ENCODE results near the gene FOXF1.

Gene FOXF1

DNA sequence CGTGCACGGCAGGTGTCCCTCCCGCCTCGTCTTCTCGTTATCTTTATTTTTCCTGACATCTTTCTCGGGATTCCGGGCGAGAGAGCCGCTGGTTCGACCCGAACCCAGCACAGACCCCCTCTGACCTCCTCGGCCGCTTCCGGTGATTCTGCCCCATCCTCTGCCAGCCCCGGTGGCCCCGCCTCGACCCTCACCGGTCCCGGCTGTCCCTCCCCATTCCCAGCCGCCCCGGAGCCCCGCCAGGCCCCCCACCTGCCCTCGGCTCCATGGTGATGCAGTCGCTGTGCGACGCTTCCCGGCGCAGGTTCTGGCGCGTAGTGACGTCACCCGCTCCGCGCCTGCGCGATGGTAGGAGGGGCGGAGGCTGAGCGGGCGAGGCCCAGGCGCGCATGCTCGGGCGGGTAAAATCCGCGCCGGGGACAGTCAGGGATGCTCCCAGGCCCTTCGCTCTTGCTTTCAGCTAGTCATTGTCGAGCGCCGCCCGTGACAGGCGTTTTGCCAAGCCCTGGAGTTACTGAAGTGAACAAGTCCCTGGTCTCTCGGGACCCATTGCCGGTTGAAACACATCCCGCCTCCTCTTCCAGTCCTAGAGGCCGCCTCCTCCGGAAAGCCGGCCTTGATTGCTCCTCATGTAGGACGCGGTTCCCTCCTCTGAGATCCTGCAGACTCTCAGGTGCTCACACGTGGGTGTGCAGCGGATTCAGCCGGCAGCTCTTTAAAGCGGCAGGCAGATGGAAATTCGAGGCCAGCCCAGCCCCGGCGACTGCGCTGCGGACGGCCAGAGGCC is 44.8 kb downstream of the FOXF1 start, which contains the start of gene MTHFSD:
TSS of gene MTHFSD (minus strand) at position 319 of the 787 bp plus-strand sequence. CDS start at position 268, 51 bp downstream.
- TF ChIP-seq, protein P1, sequence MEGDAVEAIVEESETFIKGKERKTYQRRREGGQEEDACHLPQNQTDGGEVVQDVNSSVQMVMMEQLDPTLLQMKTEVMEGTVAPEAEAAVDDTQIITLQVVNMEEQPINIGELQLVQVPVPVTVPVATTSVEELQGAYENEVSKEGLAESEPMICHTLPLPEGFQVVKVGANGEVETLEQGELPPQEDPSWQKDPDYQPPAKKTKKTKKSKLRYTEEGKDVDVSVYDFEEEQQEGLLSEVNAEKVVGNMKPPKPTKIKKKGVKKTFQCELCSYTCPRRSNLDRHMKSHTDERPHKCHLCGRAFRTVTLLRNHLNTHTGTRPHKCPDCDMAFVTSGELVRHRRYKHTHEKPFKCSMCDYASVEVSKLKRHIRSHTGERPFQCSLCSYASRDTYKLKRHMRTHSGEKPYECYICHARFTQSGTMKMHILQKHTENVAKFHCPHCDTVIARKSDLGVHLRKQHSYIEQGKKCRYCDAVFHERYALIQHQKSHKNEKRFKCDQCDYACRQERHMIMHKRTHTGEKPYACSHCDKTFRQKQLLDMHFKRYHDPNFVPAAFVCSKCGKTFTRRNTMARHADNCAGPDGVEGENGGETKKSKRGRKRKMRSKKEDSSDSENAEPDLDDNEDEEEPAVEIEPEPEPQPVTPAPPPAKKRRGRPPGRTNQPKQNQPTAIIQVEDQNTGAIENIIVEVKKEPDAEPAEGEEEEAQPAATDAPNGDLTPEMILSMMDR (IDR thresholded peaks at IDR 0.05; ENCODE audit: low read depth, low read length) = no peak
- H3K4me3 ChIP-seq (ENCODE audit: low read depth, low read length) = peak within 1 kb of the TSS; percentile 97
- H3K4me1 ChIP-seq = no peaks in the 10 kb centered on the region; the same call in 1 of the 2 replicates
- DNase-seq = peak; percentile 95
- H3K9me3 ChIP-seq = 0 out of 2 replicates have a peak, but pooled peaks cover 2% of the 10 kb centered on the region
- peaks cover 3% of the 10 kb centered on the region; the same call in 1 of the 2 replicates for H3K36me3 ChIP-seq
- no peaks in the 10 kb centered on the region for H3K27me3 ChIP-seq

DNA sequence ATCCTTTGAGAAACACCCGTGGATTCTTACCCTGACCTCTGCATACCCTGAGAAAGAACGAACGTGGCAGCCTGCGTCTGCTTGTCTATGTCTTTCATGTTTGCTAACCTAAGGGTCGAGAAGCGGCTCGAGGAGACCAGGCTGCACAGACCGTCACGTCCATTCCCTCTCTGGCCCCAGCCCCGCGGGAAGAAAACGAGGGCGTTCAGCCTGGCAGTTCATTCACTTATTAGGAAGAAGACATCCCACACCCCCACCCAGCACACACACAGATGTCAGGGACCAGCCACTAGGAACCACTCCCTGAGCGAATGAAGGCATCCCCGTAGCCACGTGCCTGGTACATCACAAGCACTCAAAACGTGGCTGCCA is 45.4 kb downstream of the FOXF1 start:
- Histone ChIP-seq H3K4me1 (no peaks in the 10 kb centered on the region; the same call in 1 of the 2 replicates), H3K4me3 (ENCODE audit: low read depth, low read length) (peak overlapping the region; percentile 97), H3K9me3 (0 out of 2 replicates have a peak, but pooled peaks cover 2% of the 10 kb centered on the region), H3K36me3 (peaks cover 3% of the 10 kb centered on the region; the same call in 1 of the 2 replicates), H3K27me3 (no peaks in the 10 kb centered on the region)
- TF ChIP-seq, protein P1 (IDR thresholded peaks at IDR 0.05; ENCODE audit: low read depth, low read length) = no peak
- no peak for DNase-seq

DNA sequence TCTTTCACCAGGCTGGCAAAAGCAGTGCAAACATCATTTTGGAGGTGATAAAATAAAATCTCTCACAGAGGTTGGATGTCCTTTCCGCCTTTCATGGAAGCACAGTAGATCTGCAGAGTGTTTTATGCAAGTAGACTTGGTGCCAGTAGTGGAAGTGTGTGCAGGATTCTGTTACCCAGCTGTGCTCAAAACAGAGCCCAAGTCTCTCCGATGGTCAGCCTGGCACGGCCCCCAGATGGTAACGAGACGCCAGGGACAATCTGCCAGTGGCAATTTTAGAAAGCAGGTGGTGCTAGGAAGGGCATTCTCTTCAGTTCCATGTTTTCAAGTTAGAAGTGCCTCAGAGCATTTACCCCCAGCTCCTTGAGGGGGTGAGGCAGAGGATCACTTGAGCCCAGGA is 46.2 kb downstream of the FOXF1 start:
- Histone ChIP-seq H3K9me3 (0 out of 2 replicates have a peak, but pooled peaks cover 2% of the 10 kb centered on the region), H3K27me3 (no peaks in the 10 kb centered on the region), H3K36me3 (peaks cover 3% of the 10 kb centered on the region; the same call in 1 of the 2 replicates), H3K4me3 (ENCODE audit: low read depth, low read length) (no peak overlapping the region), H3K4me1 (no peaks in the 10 kb centered on the region; the same call in 1 of the 2 replicates)
- DNase-seq = no peak
- TF ChIP-seq, protein P1 (IDR thresholded peaks at IDR 0.05; ENCODE audit: low read depth, low read length) = no peak

DNA sequence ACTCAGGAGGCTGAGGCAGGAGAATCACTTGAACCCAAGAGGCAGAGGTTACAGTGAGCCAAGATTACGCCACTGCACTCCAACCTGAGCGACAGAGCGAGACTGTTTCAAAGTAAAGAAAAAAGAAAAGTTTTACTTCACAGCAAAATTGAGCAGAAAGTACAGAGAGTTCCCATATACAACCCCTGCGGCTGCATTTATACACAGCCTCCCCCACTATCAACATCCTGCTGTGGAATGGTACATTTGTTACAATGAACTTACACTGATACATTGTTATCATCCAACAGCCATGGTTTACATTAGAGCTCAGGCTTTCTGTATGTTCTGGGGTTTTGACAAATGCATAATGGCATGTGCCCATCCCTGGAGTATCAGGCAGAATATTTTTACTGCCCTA is 47.3 kb downstream of the FOXF1 start:
- Histone ChIP-seq H3K9me3 (0 out of 2 replicates have a peak, but pooled peaks cover 2% of the 10 kb centered on the region), H3K36me3 (peaks cover 3% of the 10 kb centered on the region; the same call in 1 of the 2 replicates), H3K4me3 (ENCODE audit: low read depth, low read length) (no peak overlapping the region), H3K27me3 (peaks cover 2% of the 10 kb centered on the region), H3K4me1 (no peaks in the 10 kb centered on the region; the same call in 1 of the 2 replicates)
- no peak for DNase-seq
- TF ChIP-seq, protein P1 (IDR thresholded peaks at IDR 0.05; ENCODE audit: low read depth, low read length) = no peak

DNA sequence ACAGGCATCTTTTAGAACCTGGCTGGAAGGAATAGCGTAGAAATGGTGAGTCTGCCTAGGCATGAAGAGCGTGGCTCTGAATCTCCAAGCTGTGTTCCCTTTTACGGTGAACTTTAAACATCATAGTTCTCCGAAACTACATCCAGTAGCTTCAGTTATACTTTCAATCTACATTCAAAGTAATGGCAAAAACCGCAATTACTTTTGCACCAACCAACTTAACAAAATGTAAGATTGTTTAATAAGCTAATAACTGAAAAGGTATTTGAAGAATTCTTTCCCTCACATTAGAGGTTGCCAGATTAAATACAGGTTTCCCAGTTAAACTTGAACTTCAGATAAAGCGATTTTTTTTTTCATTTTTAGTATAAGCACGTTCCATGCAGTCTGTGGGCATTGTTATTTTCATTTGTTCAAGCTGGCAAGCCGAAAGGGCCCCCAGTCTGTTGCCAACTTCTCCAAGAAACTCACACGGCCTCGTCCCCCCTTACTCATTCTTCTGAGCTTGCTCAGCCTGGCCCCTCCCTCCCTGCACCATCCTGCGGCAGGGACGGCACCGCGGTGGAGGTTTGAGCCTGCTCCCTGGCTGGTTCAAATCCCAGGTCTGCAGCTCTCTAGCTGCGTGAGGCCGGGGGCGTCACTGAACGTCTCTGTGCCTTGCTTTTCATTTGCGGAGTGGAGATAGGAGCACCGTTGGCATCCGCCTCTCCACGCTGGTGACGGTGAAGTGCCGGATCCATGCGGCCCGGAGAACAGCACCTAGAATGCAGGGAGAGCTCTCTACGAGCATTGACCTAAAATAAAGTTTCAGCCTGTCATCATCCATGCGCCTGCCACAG is 48.2 kb downstream of the FOXF1 start:
- peaks cover 1% of the 10 kb centered on the region; the same call in 1 of the 2 replicates for H3K36me3 ChIP-seq
- H3K9me3 ChIP-seq = 0 out of 2 replicates have a peak, but pooled peaks cover 2% of the 10 kb centered on the region
- H3K27me3 ChIP-seq = peaks cover 12% of the 10 kb centered on the region
- no peak overlapping the region for H3K4me3 ChIP-seq (ENCODE audit: low read depth, low read length)
- DNase-seq = no peak
- TF ChIP-seq, protein P1 (IDR thresholded peaks at IDR 0.05; ENCODE audit: low read depth, low read length) = no peak
- H3K4me1 ChIP-seq = no peaks in the 10 kb centered on the region; the same call in 1 of the 2 replicates
